Activated CD8-positive, alpha-beta memory T cell treated with anti-CD3 and anti-CD28 coated beads, Interleukin-2, amount 10 ng/mL, durations not matched to agents 7 days and 5 days (primary cell): ENCODE results near the gene DGKD. TPM values are rescaled to one million over a fixed set of nuclear protein-coding genes. Genes with fewer than 3 reads are reported as not detected.

Source experiments
- ATAC-seq: fragments of 150-1000 bp; cut with Tn5 transposase; one replicate; pipeline ENCODE4 v1.10.0; 2021; ENCODE audit warnings: moderate library complexity
- CTCF ChIA-PET: fragments of 350-600 bp; sonication (Branson Sonifier 250); formaldehyde crosslinking; loops from one replicate; lab custom pipeline; 2021; ENCODE audit warnings: antibody characterized with exemption; lab: Charles Lee
- DNase-seq: peaks from one replicate; pipeline ENCODE4 v3.0.0-alpha.2; 2020
- H3K27ac Mint-ChIP-seq: one replicate; pipeline ENCODE4 v1.8.0; 2021; ENCODE audit warnings: mild to moderate bottlenecking, mixed read lengths
- H3K27me3 Mint-ChIP-seq: one replicate; pipeline ENCODE4 v1.8.0; 2021; ENCODE audit warnings: mixed read lengths
- H3K36me3 Mint-ChIP-seq: one replicate; pipeline ENCODE4 v1.8.0; 2021; ENCODE audit warnings: mild to moderate bottlenecking, mixed read lengths
- H3K4me1 Mint-ChIP-seq: one replicate; pipeline ENCODE4 v1.8.0; 2021; ENCODE audit warnings: mixed read lengths
- H3K4me3 Mint-ChIP-seq: one replicate; pipeline ENCODE4 v1.8.0; 2021; ENCODE audit warnings: mild to moderate bottlenecking, moderate library complexity, mixed read lengths
- H3K9me3 Mint-ChIP-seq: one replicate; pipeline ENCODE4 v1.8.0; 2022; ENCODE audit warnings: low read depth, mixed read lengths
- total RNA-seq, 2 experiments: library from RNA; stranded (reverse); gene quantifications; one replicate each; pipeline ENCODE4 v1.2.3, GENCODE V29; 2021

The DGKD gene
- total RNA-seq, 2 experiments from 2014 or later = 42.3 to 92.4 TPM

- H3K4me3 Mint-ChIP-seq = no peak overlapping the region
- no peaks in the 10 kb centered on the region for H3K9me3 Mint-ChIP-seq
- no peak overlapping the region for H3K27ac Mint-ChIP-seq
- DNase-seq = no peak
- ATAC-seq = no peak
- H3K4me1 Mint-ChIP-seq = no peaks in the 10 kb centered on the region
- no peaks in the 10 kb centered on the region for H3K27me3 Mint-ChIP-seq
- H3K36me3 Mint-ChIP-seq = no peaks in the 10 kb centered on the region
- CTCF ChIA-PET = no interaction called here
These were observed 133.6 kb downstream of the DGKD start for GRCh38 chr2:233487748-233488345.

GRCh38 chr2:233489143-233489542 lies 134.8 kb downstream of the DGKD start:
- Mint-ChIP-seq H3K27ac (no peak overlapping the region), H3K4me3 (no peak overlapping the region), H3K36me3 (no peaks in the 10 kb centered on the region), H3K9me3 (no peaks in the 10 kb centered on the region), H3K4me1 (no peaks in the 10 kb centered on the region), H3K27me3 (no peaks in the 10 kb centered on the region)
- DNase-seq (no peak), ATAC-seq (no peak)
- CTCF ChIA-PET = no interaction called here

GRCh38 chr2:233489666-233490065 lies 135.4 kb downstream of the DGKD start:
- CTCF ChIA-PET = interaction anchor here (1.0 kb wide), 1 partner anchor 182 kb away, joined by 3 read pairs; the partner anchor contains the start of gene UGT1A9
- no peaks in the 10 kb centered on the region for H3K36me3 Mint-ChIP-seq
- H3K4me1 Mint-ChIP-seq = no peaks in the 10 kb centered on the region

GRCh38 chr2:233490831-233491230 lies 136.5 kb downstream of the DGKD start:
- Mint-ChIP-seq H3K9me3 (no peaks in the 10 kb centered on the region), H3K4me3 (no peak overlapping the region), H3K36me3 (no peaks in the 10 kb centered on the region), H3K4me1 (peaks cover 2% of the 10 kb centered on the region), H3K27ac (no peak overlapping the region), H3K27me3 (no peaks in the 10 kb centered on the region)
- ATAC-seq (no peak), DNase-seq (no peak)
- CTCF ChIA-PET = no interaction called here

More at GRCh38 chr2:233489666-233490065, 135.4 kb downstream of the DGKD start:
- DNase-seq = no peak
- no peak overlapping the region for H3K4me3 Mint-ChIP-seq
- H3K9me3 Mint-ChIP-seq = no peaks in the 10 kb centered on the region
- ATAC-seq = no peak
- H3K27ac Mint-ChIP-seq = no peak overlapping the region
- no peaks in the 10 kb centered on the region for H3K27me3 Mint-ChIP-seq

GRCh38 chr2:233491326-233491725 lies 137.0 kb downstream of the DGKD start:
- no peak for DNase-seq
- Mint-ChIP-seq H3K27me3 (no peaks in the 10 kb centered on the region), H3K9me3 (no peaks in the 10 kb centered on the region), H3K27ac (no peak overlapping the region), H3K4me1 (peaks cover 2% of the 10 kb centered on the region), H3K4me3 (no peak overlapping the region), H3K36me3 (no peaks in the 10 kb centered on the region)
- CTCF ChIA-PET = no interaction called here
- ATAC-seq = no peak

- Mint-ChIP-seq H3K4me1 (peaks cover 5% of the 10 kb centered on the region), H3K9me3 (no peaks in the 10 kb centered on the region), H3K36me3 (no peaks in the 10 kb centered on the region), H3K27me3 (no peaks in the 10 kb centered on the region), H3K4me3 (no peak overlapping the region), H3K27ac (no peak overlapping the region)
- ATAC-seq (no peak), DNase-seq (no peak)
- CTCF ChIA-PET = no interaction called here
These were observed 137.8 kb downstream of the DGKD start for GRCh38 chr2:233492078-233492477.

- Mint-ChIP-seq H3K4me1 (peaks cover 11% of the 10 kb centered on the region), H3K27ac (no peak overlapping the region), H3K36me3 (peaks cover 1% of the 10 kb centered on the region), H3K9me3 (no peaks in the 10 kb centered on the region), H3K4me3 (no peak overlapping the region), H3K27me3 (no peaks in the 10 kb centered on the region)
- CTCF ChIA-PET = no interaction called here
- DNase-seq = no peak
- no peak for ATAC-seq
These were observed 138.5 kb downstream of the DGKD start for GRCh38 chr2:233492751-233493150.

- H3K36me3 Mint-ChIP-seq = peaks cover 3% of the 10 kb centered on the region
- peaks cover 27% of the 10 kb centered on the region for H3K4me1 Mint-ChIP-seq
- H3K27me3 Mint-ChIP-seq = no peaks in the 10 kb centered on the region
- no peak overlapping the region for H3K4me3 Mint-ChIP-seq
- CTCF ChIA-PET = interaction anchor here (0.7 kb wide), 1 partner anchor 77 kb away, joined by 3 read pairs; no protein-coding TSS in a partner anchor
- no peaks in the 10 kb centered on the region for H3K9me3 Mint-ChIP-seq
- DNase-seq = no peak
- no peak for ATAC-seq
- H3K27ac Mint-ChIP-seq = no peak overlapping the region
These were observed 141.5 kb downstream of the DGKD start for GRCh38 chr2:233495503-233496496.

GRCh38 chr2:233497692-233498091 lies 143.4 kb downstream of the DGKD start:
- Mint-ChIP-seq H3K4me1 (peaks cover 39% of the 10 kb centered on the region), H3K27ac (no peak overlapping the region)

GRCh38 chr2:233498126-233498525 lies 143.8 kb downstream of the DGKD start:
- peaks cover 41% of the 10 kb centered on the region for H3K4me1 Mint-ChIP-seq
- no peak for ATAC-seq
- no peak for DNase-seq
- peaks cover 13% of the 10 kb centered on the region for H3K9me3 Mint-ChIP-seq
- H3K27me3 Mint-ChIP-seq = no peaks in the 10 kb centered on the region
- CTCF ChIA-PET = no interaction called here
- peaks cover 19% of the 10 kb centered on the region for H3K36me3 Mint-ChIP-seq
- no peak overlapping the region for H3K27ac Mint-ChIP-seq
- H3K4me3 Mint-ChIP-seq = no peak overlapping the region

More at GRCh38 chr2:233497692-233498091, 143.4 kb downstream of the DGKD start:
- CTCF ChIA-PET = no interaction called here
- ATAC-seq = no peak
- no peak overlapping the region for H3K4me3 Mint-ChIP-seq
- no peaks in the 10 kb centered on the region for H3K27me3 Mint-ChIP-seq
- peaks cover 15% of the 10 kb centered on the region for H3K36me3 Mint-ChIP-seq
- DNase-seq = no peak
- peaks cover 8% of the 10 kb centered on the region for H3K9me3 Mint-ChIP-seq

- Mint-ChIP-seq H3K36me3 (peaks cover 30% of the 10 kb centered on the region), H3K4me1 (peaks cover 52% of the 10 kb centered on the region), H3K27me3 (no peaks in the 10 kb centered on the region), H3K4me3 (no peak overlapping the region), H3K9me3 (peaks cover 17% of the 10 kb centered on the region), H3K27ac (no peak overlapping the region)
- no peak for DNase-seq
- ATAC-seq = no peak
- CTCF ChIA-PET = no interaction called here
These were observed 145.6 kb downstream of the DGKD start for GRCh38 chr2:233499928-233500327.

GRCh38 chr2:233501198-233502076 lies 147.1 kb downstream of the DGKD start:
- Mint-ChIP-seq H3K27me3 (no peaks in the 10 kb centered on the region), H3K27ac (peak overlapping the region; percentile 20), H3K4me3 (no peak overlapping the region), H3K36me3 (peaks cover 34% of the 10 kb centered on the region), H3K9me3 (peaks cover 17% of the 10 kb centered on the region), H3K4me1 (peaks cover 50% of the 10 kb centered on the region)
- DNase-seq (no peak), ATAC-seq (peak; percentile 92)
- CTCF ChIA-PET = no interaction called here

- no peak overlapping the region for H3K27ac Mint-ChIP-seq
- no peak overlapping the region for H3K4me3 Mint-ChIP-seq
- CTCF ChIA-PET = interaction anchor here (1.6 kb wide), 1 partner anchor 99 kb away, joined by 3 read pairs; no protein-coding TSS in a partner anchor
- ATAC-seq (no peak), DNase-seq (no peak)
- H3K27me3 Mint-ChIP-seq = no peaks in the 10 kb centered on the region
- H3K9me3 Mint-ChIP-seq = peaks cover 17% of the 10 kb centered on the region
- peaks cover 33% of the 10 kb centered on the region for H3K36me3 Mint-ChIP-seq
- peaks cover 36% of the 10 kb centered on the region for H3K4me1 Mint-ChIP-seq
These were observed 149.2 kb downstream of the DGKD start for GRCh38 chr2:233503481-233503880.
